HCT116 (cell line): ENCODE results near the gene ALX4.

ENCODE experiments used
- CEBPB ChIP-seq: IDR thresholded peaks from 2 replicates; pipeline ENCODE4 v1.6.1; 2012; ENCODE audit warnings: low read depth
- POLR2A ChIP-seq: IDR thresholded peaks from 2 replicates; pipeline ENCODE4 v1.7.0; 2011; ENCODE audit warnings: borderline replicate concordance; ENCODE audit not compliant: insufficient read depth, insufficient read length; ENCODE audit errors: extremely low read depth
- POLR2AphosphoS5 ChIP-seq: IDR thresholded peaks from 2 replicates; pipeline ENCODE4 v1.6.1; 2011; ENCODE audit warnings: mild to moderate bottlenecking, low read depth, low read length, moderate library complexity
- ZNF274 ChIP-seq: fragments of 200-500 bp; sonication (Bioruptor generic); IDR thresholded peaks from 2 replicates; pipeline ENCODE4 v1.6.1; 2014; ENCODE audit warnings: mild to moderate bottlenecking, low read depth, low read length, inconsistent platforms
- TF ChIP-seq, protein P1 (sequence below), 3 experiments: fragments of 200-600 bp in 1 of 3; sonication (generic) in 1 of 3; IDR thresholded peaks in 2 of 3; conservative IDR thresholded peaks in 1 of 3; 2 replicates each; pipeline ENCODE4 v1.5.1; 2012 to 2017; ENCODE audit warnings: low read depth in 2 of 3, low read length in 2 of 3, antibody characterized with exemption in 1 of 3, borderline replicate concordance in 1 of 3, control low read depth in 1 of 3, mild to moderate bottlenecking in 1 of 3, mixed read lengths in 1 of 3, mixed run types in 1 of 3, moderate library complexity in 1 of 3; ENCODE audit not compliant: insufficient read depth in 1 of 3

- TF ChIP-seq CEBPB (no peak), POLR2A (no peak), ZNF274 (no peak), POLR2AphosphoS5 (no peak)
- TF ChIP-seq, protein P1, sequence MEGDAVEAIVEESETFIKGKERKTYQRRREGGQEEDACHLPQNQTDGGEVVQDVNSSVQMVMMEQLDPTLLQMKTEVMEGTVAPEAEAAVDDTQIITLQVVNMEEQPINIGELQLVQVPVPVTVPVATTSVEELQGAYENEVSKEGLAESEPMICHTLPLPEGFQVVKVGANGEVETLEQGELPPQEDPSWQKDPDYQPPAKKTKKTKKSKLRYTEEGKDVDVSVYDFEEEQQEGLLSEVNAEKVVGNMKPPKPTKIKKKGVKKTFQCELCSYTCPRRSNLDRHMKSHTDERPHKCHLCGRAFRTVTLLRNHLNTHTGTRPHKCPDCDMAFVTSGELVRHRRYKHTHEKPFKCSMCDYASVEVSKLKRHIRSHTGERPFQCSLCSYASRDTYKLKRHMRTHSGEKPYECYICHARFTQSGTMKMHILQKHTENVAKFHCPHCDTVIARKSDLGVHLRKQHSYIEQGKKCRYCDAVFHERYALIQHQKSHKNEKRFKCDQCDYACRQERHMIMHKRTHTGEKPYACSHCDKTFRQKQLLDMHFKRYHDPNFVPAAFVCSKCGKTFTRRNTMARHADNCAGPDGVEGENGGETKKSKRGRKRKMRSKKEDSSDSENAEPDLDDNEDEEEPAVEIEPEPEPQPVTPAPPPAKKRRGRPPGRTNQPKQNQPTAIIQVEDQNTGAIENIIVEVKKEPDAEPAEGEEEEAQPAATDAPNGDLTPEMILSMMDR (IDR thresholded peaks at IDR 0.05 in 2 of 3, conservative IDR thresholded peaks at IDR 0.05 in 1 of 3; ENCODE audit: borderline replicate concordance in 1 of 3, insufficient read depth in 1 of 3, low read depth in 2 of 3, low read length in 2 of 3) = no peak
Observed at GRCh38 chr11:44339530-44339883, 29.6 kb upstream of the ALX4 start.
